ENCODE measurements around the gene ATP1B1. TPM values are rescaled to one million over a fixed set of nuclear protein-coding genes. Genes with fewer than 3 reads are reported as not detected.
A peak's percentile ranks its signal among the peaks of the same experiment; 100 is the strongest.

The ATP1B1 gene
- total and polyA plus RNA-seq, 9 of the 15 experiments (the other 6 are each of a cell fraction or from before 2014, with no cell fraction given), result 0.76 to 3.0 (median 1.7) TPM

GRCh38 chr1:169149555-169150286, 43.2 kb downstream of the ATP1B1 start:
- intact Hi-C loops (cut with micrococcal nuclease) (no loop called here), in situ Hi-C loops (cut with MboI) (no loop called here)
- no peaks in the 10 kb centered on the region for H3K9me1 ChIP-seq (ENCODE audit: control insufficient read depth, insufficient read depth, low read length)
- no peaks in the 10 kb centered on the region for H3K27me3 ChIP-seq (ENCODE audit: control insufficient read depth in 2 of 2, insufficient read depth in 2 of 2, low read length in 2 of 2)
- no peak overlapping the region for H3K9ac ChIP-seq (ENCODE audit: insufficient read depth in 1 of 2, low read depth in 2 of 2, low read length in 2 of 2)
- no peak for FAIRE-seq
- ChIA-PET POLR2A (no interaction called here), CTCF (ENCODE audit: low intra/inter-chr PET ratio) (no interaction called here)
- 22% methylated on average over 2 of the region's 2 CpGs for WGBS (ENCODE audit: insufficient coverage, low coverage, missing lambda C conversion rate)
- no peak overlapping the region for H3K27ac ChIP-seq (ENCODE audit: extremely low read depth, low read depth, low read length)
- no peaks in the 10 kb centered on the region for H4K20me1 ChIP-seq (replicated peaks; ENCODE audit: control insufficient read depth, insufficient read depth, low read length)
- peaks cover 0 to 12% of the 10 kb centered on the region in 2 experiments; a peak in 2 of 5 replicates for H3K4me1 ChIP-seq (replicated peaks in 1 of 2; ENCODE audit: control insufficient read depth in 2 of 2, insufficient read depth in 2 of 2, low read length in 2 of 2)
- no peak overlapping the region for H3K4me2 ChIP-seq (ENCODE audit: insufficient read depth, low read length)
- TF ChIP-seq TBP (optimal IDR thresholded peaks at IDR 0.05; ENCODE audit: low read depth, low read length) (no peak), ATF3 (IDR thresholded peaks at IDR 0.05) (peak; percentile 77), ATF3 (CRISPR knock-in tag; conservative IDR thresholded peaks at IDR 0.05) (no peak), CEBPG (CRISPR knock-in tag; IDR thresholded peaks at IDR 0.05) (no peak), CEBPG (tag; conservative IDR thresholded peaks at IDR 0.05 in 1 of 2, IDR thresholded peaks at IDR 0.05 in 1 of 2) (peak; percentile 73 to 79), CEBPB (tag; IDR thresholded peaks at IDR 0.05) (peak; percentile 74), POLR2G (IDR thresholded peaks at IDR 0.05; ENCODE audit: low read depth, low read length) (no peak)
- no peaks in the 10 kb centered on the region for H3K79me2 ChIP-seq (ENCODE audit: control insufficient read depth, insufficient read depth, low read length)
- no peaks in the 10 kb centered on the region for H3K36me3 ChIP-seq (ENCODE audit: control insufficient read depth, insufficient read depth, low read length)
- no peak for ATAC-seq
- no TSS peak for BruUV-seq (replicated peaks)
- H3K4me3 ChIP-seq, result no peak overlapping the region
- no peaks in the 10 kb centered on the region for H3K9me3 ChIP-seq (replicated peaks; ENCODE audit: control insufficient read depth, insufficient read depth, low read depth, low read length)
- no peak overlapping the region for H2AFZ ChIP-seq (ENCODE audit: low read depth, low read length)
- no peak for DNase-seq (ENCODE audit: extremely low read depth in 1 of 4, low spot score in 3 of 4)
